Endothelial cell of umbilical vein (primary cell): ENCODE measurements around the gene APOBEC2. TPM values are rescaled to one million over a fixed set of nuclear protein-coding genes. Genes with fewer than 3 reads are reported as not detected.

ENCODE experiments used
- BruUV-seq: library from RNA; stranded (reverse); fragments of 400-500 nt; replicated peaks from 2 replicates; lab custom pipeline; 2021; lab: Mats Ljungman, UMichigan
- CTCF ChIA-PET: fragments of 300-600, 350-600 bp; sonication (Branson Sonifier 250); formaldehyde crosslinking; loops from one replicate; lab custom pipeline; 2021; ENCODE audit warnings: antibody characterized with exemption, inconsistent platforms; lab: Charles Lee
- POLR2A ChIA-PET: fragments of 300-600, 350-600 bp; sonication (Branson Sonifier 250); formaldehyde crosslinking; loops from one replicate; lab custom pipeline; 2021; ENCODE audit warnings: antibody characterized with exemption, inconsistent platforms; lab: Charles Lee
- DNase-seq: peaks from one replicate; pipeline ENCODE4 v3.0.0-alpha.2; 2011; ENCODE audit warnings: low read depth, low spot score
- FAIRE-seq: peaks from 2 replicates; lab custom pipeline; 2011; peaks lifted over from hg19 to GRCh38; lab: Jason Lieb, UNC
- H2AFZ ChIP-seq: 2 replicates; pipeline ENCODE4 v1.6.0; 2012; ENCODE audit warnings: low read depth, low read length, control low read depth, inconsistent platforms
- H3K27ac ChIP-seq: 2 replicates; pipeline ENCODE4 v1.5.1; 2011; ENCODE audit warnings: low read depth, mild to moderate bottlenecking, control low read depth, low read length, moderate library complexity; ENCODE audit not compliant: insufficient read depth
- H3K27me3 ChIP-seq, 2 experiments: 2 replicates each; pipeline versions ENCODE4 v1.6.0 to v1.6.1; 2011; ENCODE audit warnings: low read length in 2 of 2, mixed read lengths in 1 of 2; ENCODE audit not compliant: control insufficient read depth in 2 of 2, insufficient read depth in 2 of 2
- H3K36me3 ChIP-seq, 2 experiments: 2 replicates in 1 of 2; 3 replicates in 1 of 2; pipeline ENCODE4 v1.5.1; 2011; ENCODE audit warnings: low read length in 2 of 2, mild to moderate bottlenecking in 1 of 2, moderate library complexity in 1 of 2; ENCODE audit not compliant: control insufficient read depth in 2 of 2, insufficient read depth in 2 of 2; ENCODE audit errors: extremely low read depth in 1 of 2
- H3K4me1 ChIP-seq: 3 replicates; pipeline ENCODE4 v1.5.1; 2011; ENCODE audit warnings: mild to moderate bottlenecking, low read length; ENCODE audit not compliant: control insufficient read depth, insufficient read depth; ENCODE audit errors: extremely low read depth
- H3K4me2 ChIP-seq: 2 replicates; pipeline ENCODE4 v1.6.1; 2011; ENCODE audit warnings: low read length, control low read depth, mixed read lengths; ENCODE audit not compliant: insufficient read depth
- H3K4me3 ChIP-seq, 3 experiments: fragments of 200-600 bp in 1 of 3; sonication (generic), shearing (Covaris generic) in 1 of 3; replicated peaks in 1 of 3; 2 replicates each; pipeline ENCODE4 v1.5.1; 2011 to 2016; ENCODE audit warnings: control low read depth in 3 of 3, low read length in 3 of 3, mild to moderate bottlenecking in 2 of 3, inconsistent platforms in 1 of 3, low read depth in 1 of 3, moderate library complexity in 1 of 3; ENCODE audit not compliant: insufficient read depth in 1 of 3
- H3K79me2 ChIP-seq: 2 replicates; pipeline ENCODE4 v1.6.0; 2012; ENCODE audit warnings: low read length, inconsistent platforms; ENCODE audit not compliant: control insufficient read depth, insufficient read depth
- H3K9ac ChIP-seq: replicated peaks from 2 replicates; pipeline ENCODE3; 2011; ENCODE audit warnings: low read length, control low read depth; ENCODE audit not compliant: insufficient read depth; ENCODE audit errors: extremely low read depth
- H3K9me1 ChIP-seq: replicated peaks from 3 replicates; pipeline ENCODE4 v1.6.0; 2011; ENCODE audit warnings: mild to moderate bottlenecking, low read length; ENCODE audit not compliant: control insufficient read depth, insufficient read depth; ENCODE audit errors: extremely low read depth
- H3K9me3 ChIP-seq: replicated peaks from 2 replicates; pipeline ENCODE4 v1.5.1; 2012; ENCODE audit warnings: low read length, inconsistent platforms; ENCODE audit not compliant: control insufficient read depth, insufficient read depth
- H4K20me1 ChIP-seq: replicated peaks from 2 replicates; pipeline ENCODE3; 2011; ENCODE audit warnings: mild to moderate bottlenecking, low read length; ENCODE audit not compliant: control insufficient read depth, insufficient read depth; ENCODE audit errors: extremely low read depth
- JUN ChIP-seq: IDR thresholded peaks from 2 replicates; pipeline ENCODE4 v1.6.1; 2011; ENCODE audit warnings: borderline replicate concordance, low read depth; ENCODE audit not compliant: insufficient read length, insufficient read depth
- MAX ChIP-seq: IDR thresholded peaks from 2 replicates; pipeline ENCODE4 v1.6.1; 2011; ENCODE audit not compliant: insufficient read depth, insufficient read length
- POLR2A ChIP-seq: IDR thresholded peaks from 2 replicates; pipeline ENCODE4 v1.6.1; 2012; ENCODE audit warnings: low read depth, mild to moderate bottlenecking, control low read depth, low read length
- POLR2AphosphoS5 ChIP-seq: IDR thresholded peaks from 2 replicates; pipeline ENCODE4 v1.6.1; 2012; ENCODE audit warnings: low read depth, mild to moderate bottlenecking, control low read depth, low read length, moderate library complexity; ENCODE audit not compliant: insufficient read depth
- dilution Hi-C: fragments of 300-500 bp; cut with MboI; formaldehyde crosslinking; loops from one replicate; pipeline ENCODE4 v1.15.0; 2019; ENCODE audit warnings: low sequenced_read_pairs; ENCODE audit not compliant: extremely low pct_ligation_motif_present
- intact Hi-C: fragments of 100-400 bp; cut with micrococcal nuclease; formaldehyde crosslinking; loops from one replicate; pipeline ENCODE4 v1.10.0; 2022
- polyA plus RNA-seq, 4 experiments: library from polyadenylated mRNA; depleted of rRNA in 3 of 4; stranded (reverse) in 3 of 4; unstranded in 1 of 4; fragments of >200 nt; gene quantifications; 2 replicates each; pipeline versions ENCODE4 v1.2.1 to v1.2.3, GENCODE V29; 2011 to 2012; ENCODE audit warnings: missing spikeins in 1 of 4
- total RNA-seq: library from RNA; stranded (reverse); gene quantifications from 2 replicates; pipeline ENCODE4 v1.2.3, GENCODE V29; 2021

The APOBEC2 gene
- total and polyA plus RNA-seq, 2 donors (not counting 3 experiments of a cell fraction or from before 2014, with no cell fraction given), result not detected

- no TSS peak for BruUV-seq
- dilution Hi-C loops, result no loop called here
- CTCF ChIA-PET, result interaction anchor here (0.7 kb wide), 1 partner anchor 32 kb away, joined by 3 read pairs; the partner anchor contains the start of gene UNC5CL
Observed at GRCh38 chr6:41071501-41071922, 18.5 kb downstream of the APOBEC2 start.

GRCh38 chr6:41071923-41072835, 19.2 kb downstream of the APOBEC2 start, which contains the start of gene OARD1:
TSS of gene OARD1 (minus strand) at chr6:41072356. CDS start at chr6:41071634, 722 bp downstream.
- Histone ChIP-seq H3K4me2 (peak within 1 kb of the TSS; percentile 100), H4K20me1 (no peaks in the 10 kb centered on the region), H3K9ac (peak within 1 kb of the TSS; percentile 99), H3K79me2 (peaks cover 39% of the 10 kb centered on the region), H3K27me3 (no peaks in the 10 kb centered on the region), H3K27ac (peak within 1 kb of the TSS; percentile 98), H2AFZ (peak within 1 kb of the TSS; percentile 86), H3K4me1 (peaks cover 21% of the 10 kb centered on the region), H3K36me3 (no peaks in the 10 kb centered on the region), H3K9me3 (no peaks in the 10 kb centered on the region), H3K9me1 (no peaks in the 10 kb centered on the region), H3K4me3 (peak within 1 kb of the TSS; percentile 84 to 97 (median 90))
- FAIRE-seq (no peak), DNase-seq (no peak)
- BruUV-seq, result TSS peak; percentile 52
- dilution Hi-C loops, result no loop called here
- POLR2A ChIA-PET, result interaction anchor here (1.2 kb wide), 1 partner anchor 74 kb away, joined by 3 read pairs; no protein-coding TSS in a partner anchor
- CTCF ChIA-PET, result interaction anchor here (1.0 to 1.1 kb wide), 3 partner anchors 19 to 110 kb away, joined by 3 to 9 read pairs (median 5); no protein-coding TSS in a partner anchor
- intact Hi-C loops, result loop anchor here (1.0 to 5.0 kb wide), 3 partner anchors 44 to 245 kb away; no protein-coding TSS in a partner anchor
- TF ChIP-seq POLR2A (no peak), JUN (no peak), MAX (peak; percentile 30)

More at GRCh38 chr6:41071501-41071922, 18.5 kb downstream of the APOBEC2 start:
- FAIRE-seq (no peak), DNase-seq (peak; percentile 87)
- Histone ChIP-seq H3K79me2 (peaks cover 32% of the 10 kb centered on the region), H3K36me3 (no peaks in the 10 kb centered on the region), H3K9me1 (no peaks in the 10 kb centered on the region), H3K4me1 (peaks cover 21% of the 10 kb centered on the region), H3K27ac (peak overlapping the region; percentile 98), H3K4me2 (peak overlapping the region; percentile 100), H2AFZ (peak overlapping the region; percentile 86), H3K9ac (peak overlapping the region; percentile 99), H3K27me3 (no peaks in the 10 kb centered on the region), H3K9me3 (no peaks in the 10 kb centered on the region), H3K4me3 (peak overlapping the region; percentile 84 to 97 (median 90)), H4K20me1 (no peaks in the 10 kb centered on the region)
- POLR2A ChIA-PET, result no interaction called here
- TF ChIP-seq POLR2A (peak; percentile 66), POLR2AphosphoS5 (no peak)
- intact Hi-C loops, result loop anchor here (1.0 to 5.0 kb wide), 2 partner anchors 43 to 246 kb away; no protein-coding TSS in a partner anchor
